Muscle layer of duodenum (tissue), 2 donors: ENCODE data around the gene NRXN3.

Experiments used
- H3K27ac ChIP-seq: one replicate; pipeline ENCODE4 v1.7.0; 2013; ENCODE audit warnings: mild to moderate bottlenecking, low read length
- H3K27me3 ChIP-seq: one replicate; pipeline ENCODE4 v1.7.0; 2013; ENCODE audit warnings: low read depth, mild to moderate bottlenecking, control low read depth, low read length
- H3K36me3 ChIP-seq, 2 donors: one replicate each; pipeline ENCODE4 v1.7.0; 2013; ENCODE audit warnings: low read length in 2 of 2, control low read depth in 1 of 2, mild to moderate bottlenecking in 1 of 2; ENCODE audit not compliant: insufficient read depth in 2 of 2, control insufficient read depth in 1 of 2
- H3K4me1 ChIP-seq, 2 donors: one replicate each; pipeline ENCODE4 v1.7.0; 2013; ENCODE audit warnings: low read length in 2 of 2, mild to moderate bottlenecking in 2 of 2, control low read depth in 1 of 2, moderate library complexity in 1 of 2; ENCODE audit not compliant: insufficient read depth in 2 of 2, control insufficient read depth in 1 of 2
- H3K4me3 ChIP-seq, 2 donors: one replicate each; pipeline ENCODE4 v1.7.0; 2013; ENCODE audit warnings: low read length in 2 of 2, low read depth in 1 of 2, mild to moderate bottlenecking in 1 of 2
- H3K9me3 ChIP-seq, 2 donors: one replicate each; pipeline ENCODE4 v1.7.0; 2013; ENCODE audit warnings: low read length in 2 of 2, control low read depth in 1 of 2, mild to moderate bottlenecking in 1 of 2; ENCODE audit not compliant: control insufficient read depth in 1 of 2
- donor health status: healthy.

Gene NRXN3

GRCh38 chr14:79627058-79627457, 1456.9 kb downstream of the NRXN3 start:
- Histone ChIP-seq H3K27ac (no peak overlapping the region), H3K9me3 (no peaks in the 10 kb centered on the region), H3K36me3 (no peaks in the 10 kb centered on the region), H3K4me3 (no peak overlapping the region), H3K27me3 (no peaks in the 10 kb centered on the region), H3K4me1 (peaks cover 0 to 5% of the 10 kb centered on the region in 2 donors)

- Histone ChIP-seq H3K27ac (no peak overlapping the region), H3K36me3 (no peaks in the 10 kb centered on the region), H3K4me3 (no peak overlapping the region), H3K9me3 (no peaks in the 10 kb centered on the region), H3K27me3 (no peaks in the 10 kb centered on the region), H3K4me1 (peaks cover 0 to 5% of the 10 kb centered on the region in 2 donors)
Measured at GRCh38 chr14:79629411-79630287, 1459.5 kb downstream of the NRXN3 start.

- Histone ChIP-seq H3K4me1 (peaks cover 0 to 5% of the 10 kb centered on the region in 2 donors), H3K9me3 (no peaks in the 10 kb centered on the region), H3K27ac (no peak overlapping the region), H3K4me3 (no peak overlapping the region), H3K27me3 (no peaks in the 10 kb centered on the region), H3K36me3 (no peaks in the 10 kb centered on the region)
Measured at GRCh38 chr14:79630288-79630960, 1460.3 kb downstream of the NRXN3 start.

GRCh38 chr14:79631276-79631675, 1461.1 kb downstream of the NRXN3 start:
- Histone ChIP-seq H3K36me3 (no peaks in the 10 kb centered on the region), H3K27ac (no peak overlapping the region), H3K4me1 (peaks cover 0 to 5% of the 10 kb centered on the region in 2 donors), H3K27me3 (no peaks in the 10 kb centered on the region), H3K4me3 (no peak overlapping the region), H3K9me3 (no peaks in the 10 kb centered on the region)

- no peaks in the 10 kb centered on the region for H3K9me3 ChIP-seq
- no peak overlapping the region for H3K4me3 ChIP-seq
- no peaks in the 10 kb centered on the region for H3K36me3 ChIP-seq
- no peak overlapping the region for H3K27ac ChIP-seq
- no peaks in the 10 kb centered on the region for H3K27me3 ChIP-seq
- no peaks in the 10 kb centered on the region for H3K4me1 ChIP-seq
Measured at GRCh38 chr14:79638672-79639266, 1468.6 kb downstream of the NRXN3 start.

- no peaks in the 10 kb centered on the region for H3K4me1 ChIP-seq
- H3K36me3 ChIP-seq, result no peaks in the 10 kb centered on the region
- no peaks in the 10 kb centered on the region for H3K9me3 ChIP-seq
- no peak overlapping the region for H3K27ac ChIP-seq
- H3K27me3 ChIP-seq, result no peaks in the 10 kb centered on the region
- no peak overlapping the region for H3K4me3 ChIP-seq
Measured at GRCh38 chr14:79639613-79640012, 1469.4 kb downstream of the NRXN3 start.

- H3K36me3 ChIP-seq, result no peaks in the 10 kb centered on the region
- no peaks in the 10 kb centered on the region for H3K4me1 ChIP-seq
- no peak overlapping the region for H3K27ac ChIP-seq
- no peaks in the 10 kb centered on the region for H3K27me3 ChIP-seq
- no peak overlapping the region for H3K4me3 ChIP-seq
- H3K9me3 ChIP-seq, result no peaks in the 10 kb centered on the region
Measured at GRCh38 chr14:79641371-79641770, 1471.2 kb downstream of the NRXN3 start.

- Histone ChIP-seq H3K4me3 (no peak overlapping the region), H3K9me3 (no peaks in the 10 kb centered on the region), H3K27ac (no peak overlapping the region), H3K4me1 (no peaks in the 10 kb centered on the region), H3K36me3 (no peaks in the 10 kb centered on the region), H3K27me3 (no peaks in the 10 kb centered on the region)
Measured at GRCh38 chr14:79643132-79643531, 1473.0 kb downstream of the NRXN3 start.

GRCh38 chr14:79645753-79646362, 1475.7 kb downstream of the NRXN3 start:
- H3K27me3 ChIP-seq, result no peaks in the 10 kb centered on the region
- H3K4me3 ChIP-seq, result no peak overlapping the region
- no peaks in the 10 kb centered on the region for H3K4me1 ChIP-seq

GRCh38 chr14:79649856-79650255, 1479.7 kb downstream of the NRXN3 start:
- no peaks in the 10 kb centered on the region for H3K27me3 ChIP-seq
- H3K4me3 ChIP-seq, result no peak overlapping the region
- no peaks in the 10 kb centered on the region for H3K4me1 ChIP-seq
- no peaks in the 10 kb centered on the region for H3K36me3 ChIP-seq
- H3K9me3 ChIP-seq, result no peaks in the 10 kb centered on the region
- H3K27ac ChIP-seq, result no peak overlapping the region

More at GRCh38 chr14:79645753-79646362, 1475.7 kb downstream of the NRXN3 start:
- Histone ChIP-seq H3K27ac (no peak overlapping the region), H3K9me3 (no peaks in the 10 kb centered on the region), H3K36me3 (no peaks in the 10 kb centered on the region)
